Neural progenitor cell (in vitro differentiated cells): ENCODE data around the gene SLC14A1.

ENCODE experiments used
- EZH2 ChIP-seq: fragments of 200-600 bp; sonication (generic); IDR thresholded peaks from 2 replicates; pipeline ENCODE4 v1.6.1; 2017; ENCODE audit warnings: antibody characterized with exemption, mild to moderate bottlenecking, moderate library complexity
- TF ChIP-seq, protein P1 (sequence below): fragments of 200-600 bp; sonication (generic); IDR thresholded peaks from 2 replicates; pipeline ENCODE4 v1.5.1; 2017; ENCODE audit warnings: antibody characterized with exemption, mild to moderate bottlenecking

DNA sequence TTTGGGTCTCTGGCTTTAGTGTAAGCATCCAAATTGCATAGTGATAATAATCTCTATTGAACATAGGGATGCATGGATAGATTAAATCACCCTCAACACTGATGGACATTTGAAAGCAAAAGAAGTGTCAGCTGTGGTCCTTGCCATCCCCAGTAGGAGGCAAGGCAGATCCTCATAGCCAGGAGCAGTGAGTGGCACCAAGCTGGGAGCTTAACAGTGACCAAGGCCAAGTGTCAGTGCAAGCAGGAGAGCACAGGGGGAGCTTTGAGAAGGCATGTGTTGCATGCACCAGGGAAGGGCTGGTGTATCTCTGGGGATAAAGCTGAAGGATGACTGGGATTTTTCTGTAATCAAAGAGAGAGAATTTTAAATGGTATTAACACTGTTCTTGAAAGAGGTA is 14.7 kb downstream of the SLC14A1 start:
- TF ChIP-seq, protein P1, sequence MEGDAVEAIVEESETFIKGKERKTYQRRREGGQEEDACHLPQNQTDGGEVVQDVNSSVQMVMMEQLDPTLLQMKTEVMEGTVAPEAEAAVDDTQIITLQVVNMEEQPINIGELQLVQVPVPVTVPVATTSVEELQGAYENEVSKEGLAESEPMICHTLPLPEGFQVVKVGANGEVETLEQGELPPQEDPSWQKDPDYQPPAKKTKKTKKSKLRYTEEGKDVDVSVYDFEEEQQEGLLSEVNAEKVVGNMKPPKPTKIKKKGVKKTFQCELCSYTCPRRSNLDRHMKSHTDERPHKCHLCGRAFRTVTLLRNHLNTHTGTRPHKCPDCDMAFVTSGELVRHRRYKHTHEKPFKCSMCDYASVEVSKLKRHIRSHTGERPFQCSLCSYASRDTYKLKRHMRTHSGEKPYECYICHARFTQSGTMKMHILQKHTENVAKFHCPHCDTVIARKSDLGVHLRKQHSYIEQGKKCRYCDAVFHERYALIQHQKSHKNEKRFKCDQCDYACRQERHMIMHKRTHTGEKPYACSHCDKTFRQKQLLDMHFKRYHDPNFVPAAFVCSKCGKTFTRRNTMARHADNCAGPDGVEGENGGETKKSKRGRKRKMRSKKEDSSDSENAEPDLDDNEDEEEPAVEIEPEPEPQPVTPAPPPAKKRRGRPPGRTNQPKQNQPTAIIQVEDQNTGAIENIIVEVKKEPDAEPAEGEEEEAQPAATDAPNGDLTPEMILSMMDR = no peak
- no peak for TF ChIP-seq EZH2
